Activated T-helper 2 cell treated with anti-CD3 and anti-CD28 coated beads, Interferon-gamma antibody, Interleukin-2, Interleukin-4, amounts not matched to agents 10 μg/mL and 5 μg/mL and 100 μg/mL, durations not matched to agents 14 hours and 24 hours and 36 hours (primary cell): ENCODE data around the gene KCTD20. TPM values are rescaled to one million over a fixed set of nuclear protein-coding genes. Genes with fewer than 3 reads are reported as not detected.

Experiments used
- DNase-seq: peaks from one replicate; pipeline ENCODE4 v3.0.0; 2021; ENCODE audit warnings: low spot score
- H3K27ac Mint-ChIP-seq: one replicate; pipeline ENCODE4 v1.8.0; 2021; ENCODE audit warnings: mixed read lengths
- H3K27me3 Mint-ChIP-seq: one replicate; pipeline ENCODE4 v1.8.0; 2021; ENCODE audit warnings: low read depth, mixed read lengths
- H3K36me3 Mint-ChIP-seq: one replicate; pipeline ENCODE4 v1.8.0; 2021; ENCODE audit warnings: low read depth, mixed read lengths
- H3K4me1 Mint-ChIP-seq: one replicate; pipeline ENCODE4 v1.8.0; 2021; ENCODE audit warnings: low read depth, mixed read lengths
- H3K4me3 Mint-ChIP-seq: one replicate; pipeline ENCODE4 v1.8.0; 2021; ENCODE audit warnings: low read depth, mild to moderate bottlenecking, moderate library complexity, mixed read lengths
- H3K9me3 Mint-ChIP-seq: one replicate; pipeline ENCODE4 v1.8.0; 2021; ENCODE audit warnings: mixed read lengths
- intact Hi-C: fragments of 100-400 bp; cut with micrococcal nuclease; formaldehyde crosslinking; loops from one replicate; pipeline ENCODE4 v1.15.1; 2023
- total RNA-seq: library from RNA; stranded (reverse); gene quantifications from 2 replicates; pipeline ENCODE4 v1.2.3, GENCODE V29; 2022

Gene KCTD20
- total RNA-seq, 1 donor from 2014 or later = 51.1 TPM

DNA sequence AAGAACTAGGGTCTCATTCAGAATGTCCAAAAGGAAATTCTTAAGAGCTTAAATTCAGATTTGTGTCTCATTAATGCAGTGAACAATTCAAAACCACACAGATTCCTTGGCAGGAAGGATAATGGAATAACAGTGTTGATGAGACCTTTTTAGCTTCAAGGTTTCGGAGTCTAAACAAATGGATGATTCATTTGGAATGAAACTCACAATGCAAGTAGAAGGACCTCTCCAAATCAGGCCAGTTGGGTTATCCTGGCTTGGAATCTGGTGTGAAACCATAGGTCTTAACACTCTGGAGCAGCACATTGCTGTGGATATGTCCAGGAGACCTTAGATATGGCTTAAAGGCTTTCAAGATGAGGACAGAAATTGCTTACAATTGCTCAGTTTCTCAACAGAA, 44.9 kb downstream of the KCTD20 start:
- no peak overlapping the region for H3K27ac Mint-ChIP-seq
- H3K27me3 Mint-ChIP-seq = no peaks in the 10 kb centered on the region
- no peaks in the 10 kb centered on the region for H3K9me3 Mint-ChIP-seq
- no peak overlapping the region for H3K4me3 Mint-ChIP-seq
- intact Hi-C loops = no loop called here
- DNase-seq = no peak
- peaks cover 5% of the 10 kb centered on the region for H3K4me1 Mint-ChIP-seq
- peaks cover 59% of the 10 kb centered on the region for H3K36me3 Mint-ChIP-seq

DNA sequence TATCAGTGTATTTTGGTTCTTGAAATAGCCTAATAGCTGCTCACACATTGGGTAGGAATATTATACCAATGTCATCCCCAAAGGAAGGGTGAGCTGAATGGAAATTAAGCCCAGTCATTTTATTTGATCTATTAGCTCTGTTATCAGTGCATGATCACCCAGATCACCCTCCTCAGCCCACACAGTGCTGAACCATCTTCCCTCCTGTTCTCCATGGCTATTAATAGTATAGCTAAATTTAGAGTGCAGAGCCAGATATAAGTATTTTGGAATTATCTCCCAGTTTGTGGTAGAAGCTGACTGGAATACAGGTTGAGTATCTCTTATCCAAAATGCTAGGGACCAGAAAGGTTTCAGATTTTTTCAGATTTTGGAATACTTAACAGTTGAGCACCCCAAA, 45.4 kb downstream of the KCTD20 start:
- H3K36me3 Mint-ChIP-seq = peaks cover 61% of the 10 kb centered on the region
- H3K27me3 Mint-ChIP-seq = no peaks in the 10 kb centered on the region
- no peak for DNase-seq
- intact Hi-C loops = no loop called here
- no peaks in the 10 kb centered on the region for H3K9me3 Mint-ChIP-seq
- peaks cover 6% of the 10 kb centered on the region for H3K4me1 Mint-ChIP-seq
- no peak overlapping the region for H3K27ac Mint-ChIP-seq
- no peak overlapping the region for H3K4me3 Mint-ChIP-seq

DNA sequence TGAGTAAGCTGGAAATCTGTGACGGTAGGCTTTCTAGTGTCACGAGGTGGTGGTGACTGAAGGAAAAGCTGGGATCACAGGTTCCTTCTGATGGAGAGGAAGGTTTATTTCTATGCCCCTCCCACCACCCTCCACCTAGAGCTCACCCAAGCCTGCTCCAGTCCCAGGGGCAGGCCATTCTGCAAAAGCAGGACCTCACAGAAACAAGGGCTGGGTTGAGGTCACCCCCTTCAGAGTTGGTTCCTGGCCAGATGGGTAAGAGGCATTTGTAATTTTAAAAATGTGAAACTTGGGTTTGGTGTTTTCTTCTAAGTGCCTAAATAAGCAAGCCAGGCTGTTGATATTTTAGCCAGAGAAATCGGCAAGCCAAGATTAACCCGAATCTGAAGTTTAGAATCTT, 46.6 kb downstream of the KCTD20 start:
- H3K27ac Mint-ChIP-seq = no peak overlapping the region
- H3K4me1 Mint-ChIP-seq = peaks cover 15% of the 10 kb centered on the region
- H3K9me3 Mint-ChIP-seq = no peaks in the 10 kb centered on the region
- H3K27me3 Mint-ChIP-seq = no peaks in the 10 kb centered on the region
- peaks cover 66% of the 10 kb centered on the region for H3K36me3 Mint-ChIP-seq
- DNase-seq = no peak
- intact Hi-C loops = no loop called here
- H3K4me3 Mint-ChIP-seq = no peak overlapping the region

DNA sequence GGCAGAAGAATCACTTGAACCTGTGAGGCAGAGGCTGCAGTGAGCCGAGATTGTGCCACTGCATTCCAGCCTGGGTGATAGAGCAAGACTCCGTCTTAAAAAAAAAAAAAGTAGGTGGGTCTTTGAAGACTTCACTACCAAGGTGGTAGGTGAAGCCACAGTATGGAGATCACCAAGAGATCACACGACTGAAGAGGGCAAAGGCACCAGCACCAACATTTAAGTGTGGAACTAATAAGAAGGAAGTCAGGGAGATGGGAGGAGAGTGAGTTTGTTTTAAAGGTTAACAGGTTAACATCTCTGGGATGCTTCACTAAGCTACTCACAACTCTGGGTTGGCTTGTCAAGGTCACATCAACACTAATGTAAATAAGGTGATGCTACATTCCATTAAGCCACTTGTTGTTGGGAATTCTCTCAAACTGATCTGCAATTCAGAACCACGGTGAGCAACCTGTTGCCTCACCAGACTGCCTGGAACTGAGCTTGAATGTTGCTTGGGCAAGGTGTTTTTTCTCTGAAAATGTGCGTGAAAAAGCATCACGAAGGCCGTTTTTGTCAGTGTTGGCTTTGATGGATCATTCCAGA, 48.7 kb downstream of the KCTD20 start:
- Mint-ChIP-seq H3K36me3 (peaks cover 68% of the 10 kb centered on the region), H3K4me3 (no peak overlapping the region), H3K27me3 (no peaks in the 10 kb centered on the region), H3K27ac (peak overlapping the region; percentile 54), H3K4me1 (peaks cover 16% of the 10 kb centered on the region), H3K9me3 (no peaks in the 10 kb centered on the region)
- no peak for DNase-seq
- intact Hi-C loops = no loop called here

DNA sequence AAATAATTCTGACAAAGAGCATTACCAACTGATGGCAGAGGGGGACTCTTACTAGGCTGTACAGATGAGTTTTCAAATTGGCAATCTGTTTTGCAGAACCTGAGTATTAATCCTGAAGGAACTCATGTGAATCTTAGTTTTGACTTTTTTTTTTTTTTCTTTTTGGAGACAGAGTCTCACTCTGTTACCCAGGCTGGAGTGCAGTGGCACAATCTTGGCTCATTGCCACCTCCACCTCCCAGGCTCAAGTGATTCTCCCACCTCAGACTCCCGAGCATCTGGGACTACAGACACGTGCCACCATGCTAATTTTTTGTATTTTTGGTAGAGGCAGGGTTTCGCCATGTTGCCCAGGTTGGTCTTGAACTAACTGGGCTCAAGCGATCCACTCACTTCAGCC, 49.3 kb downstream of the KCTD20 start:
- intact Hi-C loops = no loop called here

DNA sequence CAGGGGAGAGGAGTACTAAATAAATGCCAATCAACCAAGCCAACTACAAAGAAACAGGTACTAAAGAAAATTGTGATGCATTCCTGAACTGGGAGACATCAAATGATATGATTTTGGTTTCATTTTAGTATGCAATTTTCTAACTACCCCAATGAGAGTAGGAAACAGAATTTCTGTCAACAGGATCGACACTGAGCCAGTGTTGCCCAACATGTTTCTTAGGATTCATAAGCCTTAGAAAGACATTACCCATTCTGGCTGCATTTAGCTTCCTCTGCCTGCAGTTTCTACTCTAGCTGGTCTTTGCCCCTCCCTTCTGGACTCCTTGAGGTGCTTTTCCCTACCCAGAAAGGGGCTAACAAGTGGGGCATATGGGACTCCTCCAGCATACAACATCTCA, 49.8 kb downstream of the KCTD20 start:
- no peak overlapping the region for H3K27ac Mint-ChIP-seq
- H3K4me3 Mint-ChIP-seq = no peak overlapping the region
- no peaks in the 10 kb centered on the region for H3K27me3 Mint-ChIP-seq
- peaks cover 16% of the 10 kb centered on the region for H3K4me1 Mint-ChIP-seq
- intact Hi-C loops = no loop called here
- peaks cover 69% of the 10 kb centered on the region for H3K36me3 Mint-ChIP-seq
- DNase-seq = no peak
- no peaks in the 10 kb centered on the region for H3K9me3 Mint-ChIP-seq

More for the DNA sequence above, 49.3 kb downstream of the KCTD20 start:
- Mint-ChIP-seq H3K27ac (no peak overlapping the region), H3K27me3 (no peaks in the 10 kb centered on the region), H3K4me3 (no peak overlapping the region), H3K9me3 (no peaks in the 10 kb centered on the region), H3K36me3 (peaks cover 69% of the 10 kb centered on the region), H3K4me1 (peaks cover 16% of the 10 kb centered on the region)
- DNase-seq = no peak

DNA sequence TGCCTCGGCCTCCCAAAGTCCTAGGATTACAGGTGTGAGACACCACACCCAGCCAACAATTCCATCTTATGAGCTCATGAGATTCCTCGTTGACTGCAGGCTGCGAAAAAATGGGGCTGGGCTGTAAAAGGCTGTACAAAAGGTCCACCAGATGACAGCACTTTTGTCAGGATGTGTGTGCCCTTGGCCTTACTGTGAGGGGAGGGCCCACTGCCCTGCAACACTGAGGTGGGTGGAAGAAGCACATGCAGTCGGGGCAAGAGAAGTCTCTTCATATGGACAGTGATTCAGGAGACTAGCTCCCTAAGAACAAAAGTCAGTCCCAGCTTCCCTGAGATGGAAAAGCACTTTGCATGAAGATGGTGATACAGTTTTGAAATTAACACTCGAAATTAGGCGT, 50.5 kb downstream of the KCTD20 start:
- H3K36me3 Mint-ChIP-seq = peaks cover 64% of the 10 kb centered on the region
- no peak overlapping the region for H3K4me3 Mint-ChIP-seq
- no peaks in the 10 kb centered on the region for H3K9me3 Mint-ChIP-seq
- no peak overlapping the region for H3K27ac Mint-ChIP-seq
- no peak for DNase-seq
- no peaks in the 10 kb centered on the region for H3K27me3 Mint-ChIP-seq
- peaks cover 16% of the 10 kb centered on the region for H3K4me1 Mint-ChIP-seq
- intact Hi-C loops = no loop called here

DNA sequence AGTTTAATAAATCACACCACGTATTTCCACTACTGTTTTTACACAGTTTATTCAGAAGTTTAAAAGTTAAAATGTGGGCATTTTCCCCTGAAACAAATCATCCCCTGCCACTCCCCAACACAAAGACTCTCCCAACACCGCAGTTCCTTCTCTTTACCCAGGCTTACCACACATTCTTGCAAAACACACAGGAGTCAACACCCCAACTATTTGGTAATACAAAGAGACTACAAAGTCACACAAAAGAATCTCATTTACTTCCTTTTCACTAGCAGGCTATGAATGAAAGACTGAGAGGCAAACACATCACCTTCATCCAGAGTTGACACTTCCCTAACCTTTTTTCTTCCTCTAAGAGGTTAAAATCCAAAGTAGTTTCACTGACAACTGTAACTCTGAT, 51.1 kb downstream of the KCTD20 start:
- H3K27me3 Mint-ChIP-seq = no peaks in the 10 kb centered on the region
- DNase-seq = no peak
- H3K4me1 Mint-ChIP-seq = peaks cover 16% of the 10 kb centered on the region
- intact Hi-C loops = no loop called here
- no peak overlapping the region for H3K4me3 Mint-ChIP-seq
- H3K9me3 Mint-ChIP-seq = no peaks in the 10 kb centered on the region
- peak overlapping the region; percentile 21 for H3K27ac Mint-ChIP-seq
- peaks cover 62% of the 10 kb centered on the region for H3K36me3 Mint-ChIP-seq

DNA sequence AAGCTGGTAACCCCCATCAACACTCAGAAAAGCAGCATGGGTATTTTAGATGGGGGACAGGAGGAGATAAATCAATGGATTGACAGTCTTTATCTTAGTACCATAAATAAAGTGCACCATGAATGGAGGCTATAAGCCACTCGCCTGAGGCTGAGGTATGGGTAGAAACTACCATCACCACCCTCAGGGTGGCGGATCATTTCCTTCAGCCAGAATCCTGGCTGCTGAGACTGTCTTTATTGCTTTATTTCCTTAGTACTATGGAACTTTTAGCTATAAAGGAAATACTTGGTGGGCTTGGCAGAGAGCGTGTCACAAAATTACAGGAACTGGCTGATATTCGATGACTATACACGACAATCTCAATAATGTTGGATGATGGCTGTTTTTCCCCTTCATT, 52.3 kb downstream of the KCTD20 start:
- DNase-seq = no peak
- H3K9me3 Mint-ChIP-seq = no peaks in the 10 kb centered on the region
- H3K27ac Mint-ChIP-seq = no peak overlapping the region
- peaks cover 14% of the 10 kb centered on the region for H3K4me1 Mint-ChIP-seq
- no peak overlapping the region for H3K4me3 Mint-ChIP-seq
- H3K36me3 Mint-ChIP-seq = peaks cover 63% of the 10 kb centered on the region
- intact Hi-C loops = no loop called here
- no peaks in the 10 kb centered on the region for H3K27me3 Mint-ChIP-seq

DNA sequence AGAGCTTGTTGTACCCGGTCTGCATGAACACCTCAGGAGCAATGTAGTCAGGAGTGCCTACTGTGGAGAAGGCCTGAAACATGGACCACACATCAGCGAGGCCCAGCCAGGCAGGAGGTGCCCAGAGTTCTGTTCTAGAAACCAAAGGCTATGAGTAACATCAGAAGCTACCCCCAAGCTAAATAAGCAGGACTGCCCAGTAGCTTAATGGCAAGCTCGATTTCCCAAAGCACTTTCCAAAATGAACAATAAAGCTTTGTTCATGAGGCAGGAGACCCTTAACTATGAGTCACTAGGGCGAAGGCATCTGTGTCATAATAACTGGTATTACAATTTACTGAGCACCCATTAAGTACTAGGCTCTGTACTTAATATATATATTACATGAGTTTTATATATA, 57.1 kb downstream of the KCTD20 start:
- peaks cover 61% of the 10 kb centered on the region for H3K36me3 Mint-ChIP-seq
- H3K27me3 Mint-ChIP-seq = no peaks in the 10 kb centered on the region
- DNase-seq = no peak
- H3K9me3 Mint-ChIP-seq = no peaks in the 10 kb centered on the region
- H3K4me3 Mint-ChIP-seq = no peak overlapping the region
- no peak overlapping the region for H3K27ac Mint-ChIP-seq
- no peaks in the 10 kb centered on the region for H3K4me1 Mint-ChIP-seq
- intact Hi-C loops = no loop called here

DNA sequence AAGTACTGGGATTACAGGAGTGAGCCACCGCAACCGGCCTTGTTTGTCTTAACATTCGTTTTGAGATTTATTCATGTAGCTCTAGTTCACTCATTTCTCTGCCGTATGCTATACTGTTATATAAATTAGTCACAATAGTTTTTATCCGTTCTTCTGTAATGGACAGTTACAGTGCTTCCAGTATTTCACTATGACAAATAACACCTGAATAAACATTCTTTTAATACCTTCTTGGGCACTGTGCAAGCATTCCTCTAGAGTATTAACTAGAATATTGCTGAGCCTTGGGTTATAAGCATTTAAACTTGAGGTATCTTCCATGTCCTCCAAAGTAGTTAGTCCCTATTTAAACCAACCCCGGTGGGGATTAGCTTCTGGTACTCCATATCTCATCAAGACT, 58.9 kb downstream of the KCTD20 start:
- no peaks in the 10 kb centered on the region for H3K27me3 Mint-ChIP-seq

DNA sequence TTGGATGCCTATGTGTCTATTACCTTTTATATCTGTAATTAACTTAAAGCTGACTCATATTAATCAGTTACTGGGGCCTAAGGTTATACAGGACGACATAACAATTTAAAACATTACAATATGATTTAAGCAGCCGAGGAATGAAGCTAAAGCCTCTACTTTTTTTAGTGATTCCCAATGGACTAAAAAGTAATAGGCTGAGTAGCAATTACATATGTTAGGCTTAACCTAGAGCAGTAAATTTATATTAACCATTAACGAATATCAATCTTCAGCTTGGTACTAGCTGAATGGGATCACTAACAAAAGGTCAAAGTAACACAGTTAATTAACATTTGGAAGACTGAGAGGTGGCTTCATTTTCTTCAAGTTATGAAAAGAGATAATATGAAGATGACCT, 61.4 kb downstream of the KCTD20 start:
- DNase-seq = no peak
- Mint-ChIP-seq H3K27ac (no peak overlapping the region), H3K4me3 (no peak overlapping the region), H3K9me3 (no peaks in the 10 kb centered on the region), H3K27me3 (no peaks in the 10 kb centered on the region), H3K36me3 (peaks cover 61% of the 10 kb centered on the region), H3K4me1 (peaks cover 6% of the 10 kb centered on the region)
- intact Hi-C loops = no loop called here

More for the DNA sequence above, 58.9 kb downstream of the KCTD20 start:
- Mint-ChIP-seq H3K4me1 (peaks cover 5% of the 10 kb centered on the region), H3K9me3 (no peaks in the 10 kb centered on the region), H3K27ac (no peak overlapping the region), H3K4me3 (no peak overlapping the region), H3K36me3 (peaks cover 63% of the 10 kb centered on the region)
- intact Hi-C loops = no loop called here
- DNase-seq = no peak

DNA sequence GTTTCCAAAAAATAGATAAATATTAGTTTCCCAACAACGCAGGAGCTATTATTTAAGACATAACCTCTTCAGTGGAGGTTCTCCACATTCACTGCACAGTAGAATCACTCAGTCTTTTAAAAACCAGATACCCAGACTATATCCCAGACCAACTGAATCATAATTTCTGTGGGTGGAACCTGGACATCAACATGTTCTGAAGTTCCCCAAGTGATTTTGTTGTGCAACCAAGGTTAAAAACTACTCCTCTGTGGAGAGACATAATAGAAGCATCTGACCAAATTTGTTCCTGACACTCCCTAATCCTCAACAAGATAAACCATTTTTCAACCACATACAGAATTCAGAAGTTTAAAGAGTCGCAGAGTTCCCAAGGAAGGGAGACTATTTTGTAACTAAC, 62.2 kb downstream of the KCTD20 start:
- peaks cover 6% of the 10 kb centered on the region for H3K4me1 Mint-ChIP-seq
- H3K4me3 Mint-ChIP-seq = no peak overlapping the region
- no peaks in the 10 kb centered on the region for H3K9me3 Mint-ChIP-seq
- DNase-seq = no peak
- H3K36me3 Mint-ChIP-seq = peaks cover 61% of the 10 kb centered on the region
- H3K27ac Mint-ChIP-seq = no peak overlapping the region
- H3K27me3 Mint-ChIP-seq = no peaks in the 10 kb centered on the region
- intact Hi-C loops = no loop called here
